PFSK-1 (cell line): ENCODE data around the gene ADAMTS10.

Source experiments
- POLR2AphosphoS5 ChIP-seq: IDR thresholded peaks from 2 replicates; pipeline ENCODE4 v1.6.1; 2012; ENCODE audit warnings: low read depth, mild to moderate bottlenecking, control low read depth, low read length, moderate library complexity
- TAF1 ChIP-seq: IDR thresholded peaks from 2 replicates; pipeline ENCODE4 v1.6.1; 2012; ENCODE audit warnings: low read length, control low read depth, borderline replicate concordance; ENCODE audit not compliant: insufficient read depth

DNA sequence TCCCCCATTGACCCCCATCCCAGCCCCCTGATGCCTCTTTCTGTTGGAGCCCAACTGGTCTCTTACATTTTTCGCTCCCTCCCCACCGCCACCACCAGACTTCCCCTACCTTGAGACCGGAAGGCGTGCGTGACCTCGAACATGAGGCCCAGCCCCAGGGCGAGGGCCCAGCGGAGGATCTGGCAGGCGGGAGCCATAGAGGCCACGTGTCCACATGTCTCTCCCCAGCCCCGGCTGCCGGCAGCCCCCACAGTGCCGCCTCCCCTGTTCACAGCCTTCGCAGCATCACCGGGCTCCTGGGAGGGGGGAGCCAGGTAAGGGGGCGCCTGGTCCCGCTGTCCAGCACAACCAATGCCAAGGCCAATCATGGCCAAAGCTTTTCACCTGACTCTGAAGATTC, 5.0 kb downstream of the ADAMTS10 start:
- TF ChIP-seq TAF1 (no peak), POLR2AphosphoS5 (no peak)
